Lung (tissue), 12 donors: ENCODE results near the gene SYNE1. TPM values are rescaled to one million over a fixed set of nuclear protein-coding genes. Genes with fewer than 3 reads are reported as not detected.
A peak's percentile ranks its signal among the peaks of the same experiment; 100 is the strongest.

Source experiments
- ATAC-seq: fragments of 200-7000 bp; cut with Tn5 transposase; one replicate; pipeline ENCODE4 v1.9.1; 2020; ENCODE audit warnings: moderate number of reproducible peaks; ENCODE audit not compliant: insufficient read depth, low FRiP score
- DNase-seq, 3 donors: peaks; one replicate each; pipeline ENCODE4 v3.0.0-alpha.2; 2013 to 2017
- H3K27ac ChIP-seq, 2 donors: one replicate each; pipeline ENCODE4 v1.5.1; 2013; ENCODE audit warnings: mild to moderate bottlenecking in 2 of 2, moderate library complexity in 2 of 2, control low read depth in 1 of 2, inconsistent platforms in 1 of 2, low read depth in 1 of 2, low read length in 1 of 2
- H3K27me3 ChIP-seq, 3 donors: one replicate each; pipeline ENCODE4 v1.5.1; 2013; ENCODE audit warnings: low read length in 2 of 3; ENCODE audit not compliant: control insufficient read depth in 3 of 3, insufficient read depth in 3 of 3
- H3K36me3 ChIP-seq, 4 donors: one replicate each; pipeline ENCODE4 v1.5.1; 2013; ENCODE audit warnings: low read length in 4 of 4, mild to moderate bottlenecking in 1 of 4, moderate library complexity in 1 of 4; ENCODE audit not compliant: control insufficient read depth in 4 of 4, insufficient read depth in 4 of 4
- H3K4me1 ChIP-seq, 5 donors: one replicate each; pipeline ENCODE4 v1.5.1; 2013; ENCODE audit warnings: low read length in 5 of 5, mild to moderate bottlenecking in 2 of 5, moderate library complexity in 1 of 5; ENCODE audit not compliant: control insufficient read depth in 5 of 5, insufficient read depth in 5 of 5
- H3K4me3 ChIP-seq: one replicate; pipeline ENCODE4 v1.5.1; 2013; ENCODE audit warnings: mild to moderate bottlenecking, control low read depth, moderate library complexity
- H3K9ac ChIP-seq, 2 donors: one replicate each; pipeline ENCODE4 v1.5.1; 2013; ENCODE audit warnings: low read length in 2 of 2, control low read depth in 1 of 2; ENCODE audit not compliant: insufficient read depth in 1 of 2
- H3K9me3 ChIP-seq, 4 donors: one replicate each; pipeline ENCODE4 v1.5.1; 2013; ENCODE audit warnings: low read length in 3 of 4, mild to moderate bottlenecking in 1 of 4, moderate library complexity in 1 of 4; ENCODE audit not compliant: control insufficient read depth in 4 of 4, insufficient read depth in 3 of 4
- CTCF ChIP-seq: IDR thresholded peaks from 2 replicates; pipeline ENCODE4 v1.5.1; 2012; ENCODE audit warnings: mild to moderate bottlenecking; ENCODE audit errors: control extremely low read depth, extremely low read depth
- WGBS, 2 donors: extraction: QIAGEN DNeasy Blood & Tissue Kit; methylation state at CpG; one replicate each; pipeline ENCODE4 v1.1.7; 2013; 5-methylcytosine and 5-hydroxymethylcytosine counted together
- polyA plus RNA-seq, 2 donors: library from polyadenylated mRNA; stranded (reverse); fragments of 200-250 nt; gene quantifications; one replicate each; pipeline ENCODE4 v1.2.1, GENCODE V29; 2013
- total RNA-seq, 2 donors: library from RNA; depleted of rRNA in 1 of 2; stranded (reverse); fragments of >200 nt in 1 of 2; gene quantifications; one replicate each; pipeline ENCODE4 v1.2.1, GENCODE V29; 2014 to 2021
- donor health status: control.
- donor health status: control.
- donor health status: Bipolar disorder and iron deficiency.
- donor health status: healthy.
- donor health status: DM: yes; HTN: yes; CAD: no.

Gene SYNE1
- total and polyA plus RNA-seq, 4 donors, result 26.4 to 352 (median 131) TPM

- Histone ChIP-seq H3K36me3 (peaks cover 11 to 32% (median 19%) of the 10 kb centered on the region in 4 donors), H3K9me3 (no peaks in the 10 kb centered on the region), H3K4me1 (peaks cover 0 to 16% (median 0%) of the 10 kb centered on the region in 5 donors), H3K4me3 (no peak overlapping the region), H3K27me3 (no peaks in the 10 kb centered on the region), H3K9ac (no peak overlapping the region), H3K27ac (no peak overlapping the region)
- WGBS, 2 donors, result 98 to 99% methylated on average over 3 of the region's 3 CpGs
- TF ChIP-seq CTCF, result no peak
- DNase-seq, result no peak
- ATAC-seq, result no peak
Observed at GRCh38 chr6:152250127-152250526, 387.0 kb downstream of the SYNE1 start.

GRCh38 chr6:152248980-152249379 lies 388.2 kb downstream of the SYNE1 start:
- WGBS, 2 donors, result 45 to 53% methylated on average over 2 of the region's 2 CpGs
- Histone ChIP-seq H3K4me3 (no peak overlapping the region), H3K4me1 (peaks cover 0 to 25% (median 0%) of the 10 kb centered on the region in 5 donors), H3K27ac (no peak overlapping the region), H3K9ac (no peak overlapping the region), H3K36me3 (peaks cover 9 to 34% (median 15%) of the 10 kb centered on the region in 4 donors), H3K9me3 (no peaks in the 10 kb centered on the region), H3K27me3 (no peaks in the 10 kb centered on the region)
- TF ChIP-seq CTCF, result no peak
- DNase-seq, result no peak
- ATAC-seq, result no peak

- Histone ChIP-seq H3K9me3 (no peaks in the 10 kb centered on the region), H3K36me3 (peaks cover 6 to 51% (median 13%) of the 10 kb centered on the region in 4 donors), H3K9ac (no peak overlapping the region), H3K27ac (peak overlapping the region in 1 of 2 donors; percentile 66), H3K4me1 (peaks cover 0 to 26% (median 0%) of the 10 kb centered on the region in 5 donors), H3K27me3 (no peaks in the 10 kb centered on the region), H3K4me3 (no peak overlapping the region)
- TF ChIP-seq CTCF, result no peak
- ATAC-seq (no peak), DNase-seq (peak in 1 of 3 donors; percentile 14)
- 82 to 93% methylated on average over 4 of the region's 4 CpGs for WGBS, 2 donors
Observed at GRCh38 chr6:152246554-152247337, 390.4 kb downstream of the SYNE1 start.
